ENCODE measurements around the gene FUZ.

- no peak for TF ChIP-seq SIN3A (IDR thresholded peaks at IDR 0.05; ENCODE audit: borderline replicate concordance, insufficient read depth, low read length)
- no peak for TF ChIP-seq POLR2AphosphoS5 (IDR thresholded peaks at IDR 0.05; ENCODE audit: low read depth, low read length)
- TF ChIP-seq FOXP2 (optimal IDR thresholded peaks at IDR 0.05; ENCODE audit: borderline replicate concordance, extremely low read depth, extremely low read length, insufficient read depth) = no peak
Measured at GRCh38 chr19:49811328-49811727, 1.8 kb downstream of the FUZ start.
